ENCODE data around the gene OR2J3. TPM values are rescaled to one million over a fixed set of nuclear protein-coding genes. Genes with fewer than 3 reads are reported as not detected.
"Not testable (repeated sequence)": the region's sequence is repeated elsewhere in the genome, so short reads cannot be mapped to it uniquely, and the experiment has no call there.

Gene OR2J3
- polyA plus RNA-seq, 3 donors, result not detected

DNA sequence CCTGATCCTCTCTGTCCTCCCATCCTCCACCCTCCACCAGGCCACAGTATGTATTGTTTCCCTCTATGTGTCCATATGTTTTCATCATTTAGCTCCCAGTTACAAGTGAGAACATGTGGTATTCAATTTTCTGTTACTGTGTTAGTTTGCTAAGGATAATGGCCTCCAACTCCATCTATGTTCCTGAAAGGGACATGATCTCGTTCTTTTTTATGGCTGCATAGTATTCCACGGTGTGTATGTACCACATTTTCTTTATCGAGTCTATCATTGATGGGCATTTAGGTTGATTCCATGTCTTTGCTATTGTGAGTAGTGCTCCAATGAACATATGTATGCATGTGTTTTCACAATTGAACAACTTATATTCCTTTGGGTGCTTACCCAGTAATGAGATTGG lies 41.6 kb downstream of the OR2J3 start:
- DNase-seq (ENCODE audit: extremely low read depth in 1 of 11, low read depth in 9 of 11, low spot score in 4 of 11), result not testable (repeated sequence)

DNA sequence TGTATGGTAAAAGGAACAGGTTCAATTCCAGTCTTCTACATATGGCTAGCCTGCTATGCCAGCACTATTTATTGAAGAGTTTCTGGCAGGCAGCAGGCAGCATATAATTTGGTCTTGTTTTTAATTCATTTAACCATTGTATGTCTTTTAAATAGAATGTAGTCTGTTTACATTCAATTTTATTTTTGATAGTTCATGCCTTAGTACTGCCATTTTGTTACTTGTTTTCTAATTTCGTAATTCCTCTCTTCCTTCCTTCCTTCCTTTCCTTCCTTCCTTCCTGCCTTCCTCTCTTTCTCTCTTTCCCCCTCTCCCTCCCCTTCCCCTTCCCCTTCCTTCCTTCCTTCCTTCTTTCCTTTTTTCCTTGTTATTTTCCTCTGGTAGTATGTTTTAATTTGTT lies 45.2 kb downstream of the OR2J3 start:
- no peak for DNase-seq (ENCODE audit: extremely low read depth in 1 of 11, low read depth in 9 of 11, low spot score in 4 of 11)

DNA sequence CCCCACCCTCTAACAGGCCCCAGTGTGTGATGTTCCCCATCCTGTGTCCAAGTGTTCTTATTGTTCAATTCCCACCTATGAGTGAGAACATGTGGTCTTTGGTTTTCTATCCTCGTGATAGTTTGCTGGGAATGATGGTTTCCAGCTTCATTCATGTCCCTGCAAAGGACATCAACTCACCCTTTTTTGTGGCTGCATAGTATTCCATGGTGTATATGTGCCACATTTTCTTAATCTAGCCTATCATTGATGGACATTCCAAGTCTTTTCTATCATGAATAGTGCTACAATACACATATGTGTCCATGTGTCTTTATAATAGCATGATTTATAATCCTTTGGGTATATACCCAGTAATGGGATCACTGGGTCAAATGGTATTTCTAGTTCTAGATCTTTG lies 47.3 kb downstream of the OR2J3 start:
- DNase-seq (ENCODE audit: extremely low read depth in 1 of 11, low read depth in 9 of 11, low spot score in 4 of 11), result not testable (repeated sequence)

DNA sequence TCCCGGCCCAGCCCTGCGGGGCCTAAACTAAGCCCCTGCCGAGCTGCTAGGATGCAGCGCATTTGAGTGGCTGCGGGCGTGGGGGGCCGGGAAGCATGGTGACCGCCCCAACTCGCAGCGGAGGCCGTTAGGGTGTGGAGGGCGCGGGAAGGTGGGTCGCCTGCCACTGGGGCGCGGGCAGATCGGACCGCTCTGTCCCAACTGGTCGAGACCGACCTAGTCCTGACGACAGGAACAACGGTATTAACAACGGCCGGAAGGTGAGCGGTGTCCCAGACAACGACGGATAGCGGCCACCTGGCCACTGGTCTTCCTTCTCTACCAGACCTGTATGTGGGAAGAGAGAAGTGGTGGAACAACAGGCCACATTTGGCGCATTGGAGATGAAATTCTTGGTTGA lies 52.1 kb downstream of the OR2J3 start:
- not testable (repeated sequence) for DNase-seq (ENCODE audit: extremely low read depth in 1 of 11, low read depth in 9 of 11, low spot score in 4 of 11)

Other genes starting within 250 kb of the OR2J3 start
- 10 to 100 TPM; 73.7 to 91.1 (median 77.0) TPM for gene TRIM27, start 184.1 kb upstream of the OR2J3 start, polyA plus RNA-seq (ENCODE audit: insufficient read length in 3 of 3)
- 1 to 10 TPM; 5.4 to 7.0 (median 6.7) TPM for gene ZNF311, start 102.7 kb upstream of the OR2J3 start, polyA plus RNA-seq (ENCODE audit: insufficient read length in 3 of 3)
- not detected for gene OR2W1, start 62.9 kb upstream of the OR2J3 start, polyA plus RNA-seq (ENCODE audit: insufficient read length in 3 of 3)
- not detected for gene OR2B3, start 20.7 kb upstream of the OR2J3 start, polyA plus RNA-seq (ENCODE audit: insufficient read length in 3 of 3)
- gene OR2J1, start 8.6 kb upstream of the OR2J3 start, polyA plus RNA-seq (ENCODE audit: insufficient read length in 3 of 3), result not detected
- gene OR2J2, start 62.8 kb downstream of the OR2J3 start, polyA plus RNA-seq (ENCODE audit: insufficient read length in 3 of 3), result not detected
- gene OR14J1, start 193.6 kb downstream of the OR2J3 start, polyA plus RNA-seq (ENCODE audit: insufficient read length in 3 of 3), result under 1 TPM; 0.06 to 0.12 (median 0.11) TPM

Data from renal cortex interstitium (tissue), 11 donors.